OCI-LY3 (cell line): ENCODE results near the gene VSTM5.

Source experiments
- CTCF ChIP-seq: fragments of 200-600, 300-600 bp; sonication (generic); IDR thresholded peaks from 2 replicates; pipeline ENCODE4 v1.5.1; 2014; ENCODE audit warnings: antibody characterized with exemption, low read length, low read depth
- EZH2phosphoT487 ChIP-seq: fragments of 200-600 bp; shearing (Covaris generic); IDR thresholded peaks from 2 replicates; pipeline ENCODE4 v1.6.1; 2018; ENCODE audit warnings: antibody characterized with exemption, mixed run types, low read depth

GRCh38 chr11:93784145-93784934, 66.1 kb downstream of the VSTM5 start, which contains the start of gene MED17:
- peak; percentile 45 for TF ChIP-seq CTCF
- TF ChIP-seq EZH2phosphoT487: no peak
